Pancreas (tissue), 10 donors: ENCODE data around the gene BICRA. TPM values are rescaled to one million over a fixed set of nuclear protein-coding genes. Genes with fewer than 3 reads are reported as not detected.

Source experiments
- ATAC-seq, 4 donors: fragments of 200-7000 bp; cut with Tn5 transposase; one replicate each; pipeline versions ENCODE4 v1.8.0 to v1.9.1; 2020; ENCODE audit warnings: mild to moderate bottlenecking in 4 of 4, moderate library complexity in 4 of 4
- DNase-seq, 6 donors: peaks; one replicate each; pipeline ENCODE4 v3.0.0-alpha.2; 2020
- FAIRE-seq: peaks from 2 replicates; lab custom pipeline; 2012; peaks lifted over from hg19 to GRCh38; lab: Jason Lieb, UNC
- H3K27ac ChIP-seq, 4 donors: fragments of 200-600 bp; sonication (generic); 1 replicate in 3 of 4; 2 replicates in 1 of 4; pipeline versions ENCODE4 v1.5.0 to v1.8.0; 2020
- H3K27me3 ChIP-seq, 4 donors: fragments of 200-600 bp; one replicate each; pipeline ENCODE4 v1.8.0; 2021
- H3K36me3 ChIP-seq, 3 donors: fragments of 200-600 bp; sonication (generic) in 1 of 3; one replicate each; pipeline versions ENCODE4 v1.5.0 to v1.8.0; 2020 to 2021
- H3K4me1 ChIP-seq, 3 donors: fragments of 200-600 bp; one replicate each; pipeline ENCODE4 v1.8.0; 2021
- H3K4me3 ChIP-seq, 4 donors: fragments of 200-600 bp; sonication (generic) in 2 of 4; one replicate each; pipeline versions ENCODE4 v1.5.0 to v1.8.0; 2020 to 2021
- H3K9me3 ChIP-seq, 4 donors: fragments of 200-600 bp; one replicate each; pipeline ENCODE4 v1.8.0; 2021
- CTCF ChIP-seq, 4 donors: fragments of 200-600 bp; sonication (generic) in 3 of 4; IDR thresholded peaks; one replicate each; pipeline versions ENCODE4 v1.5.0 to v1.8.0; 2021; ENCODE audit warnings: antibody characterized with exemption in 4 of 4
- WGBS, 2 donors: extraction: QIAGEN DNeasy Blood & Tissue Kit; methylation state at CpG; one replicate each; pipeline ENCODE4 v1.1.7; 2013; 5-methylcytosine and 5-hydroxymethylcytosine counted together
- intact Hi-C, 3 donors: fragments of 100-400 bp; cut with DNase I; formaldehyde crosslinking; loops; one replicate each; pipeline versions ENCODE4 v1.11.1 to v1.14.2; 2022
- polyA plus RNA-seq, 2 donors: library from polyadenylated mRNA; stranded (reverse); fragments of 200-250 nt; gene quantifications; one replicate each; pipeline ENCODE4 v1.2.3, GENCODE V29; 2013
- total RNA-seq, 6 donors: library from RNA; stranded (reverse); fragmentation: NEBNext Ultra II Directional in 4 of 6; extraction: Animal tissue kit (Norgen Biotek cat#: 25700) in 4 of 6; gene quantifications; one replicate each; pipeline versions ENCODE4 v1.2.1 to v1.2.4, GENCODE V29; 2021 to 2023
- donor health status: healthy with polysubstance abuse.
- donor health status: DM: no; HTN: no; CAD: no; lungs with moderate emphysema.
- donor health status: DM: no; HTN: no; CAD: no.
- donor health status: control.
- donor health status: control.
- donor health status: Bipolar disorder and iron deficiency.
- donor health status: DM: yes; HTN: yes; CAD: no.
- donor health status: DM: no; HTN: no; CAD: no.
- donor health status: DM: no; HTN: no; CAD: no.
- donor health status: DM: yes; HTN: yes; CAD: no.

The BICRA gene
- total and polyA plus RNA-seq, 8 donors: 2.7 to 10.4 (median 5.9) TPM

- Histone ChIP-seq H3K36me3 (no peaks in the 10 kb centered on the region), H3K4me1 (no peaks in the 10 kb centered on the region), H3K27me3 (no peaks in the 10 kb centered on the region), H3K27ac (no peak overlapping the region), H3K4me3 (no peak overlapping the region), H3K9me3 (no peaks in the 10 kb centered on the region)
- DNase-seq: no peak
- intact Hi-C loops: no loop called here
- 81 to 88% methylated on average over 7 of the region's 7 CpGs for whole genome bisulfite sequencing, 2 donors
- no peak for TF ChIP-seq CTCF (IDR thresholded peaks at IDR 0.05)
- FAIRE-seq: no peak
- ATAC-seq: no peak
Observed at GRCh38 chr19:47687906-47688305, 79.0 kb downstream of the BICRA start.

GRCh38 chr19:47691090-47691489 is 82.2 kb downstream of the BICRA start:
- 94 to 96% methylated on average over 5 of the region's 5 CpGs for WGBS, 2 donors

GRCh38 chr19:47691782-47692181 is 82.8 kb downstream of the BICRA start:
- 54 to 97% methylated on average over 7 of the region's 7 CpGs for WGBS, 2 donors
- H3K36me3 ChIP-seq: no peaks in the 10 kb centered on the region
- H3K27me3 ChIP-seq: no peaks in the 10 kb centered on the region
- H3K27ac ChIP-seq: no peak overlapping the region
- no peak overlapping the region for H3K4me3 ChIP-seq
- ATAC-seq (no peak), DNase-seq (no peak), FAIRE-seq (no peak)
- no peak for TF ChIP-seq CTCF (IDR thresholded peaks at IDR 0.05)
- H3K9me3 ChIP-seq: no peaks in the 10 kb centered on the region
- no peaks in the 10 kb centered on the region for H3K4me1 ChIP-seq
- intact Hi-C loops: loop anchor here in 2 of 3 donors (10.0 kb wide), 2 partner anchors 247 to 397 kb away; no protein-coding TSS in a partner anchor

More at GRCh38 chr19:47691090-47691489, 82.2 kb downstream of the BICRA start:
- ATAC-seq (no peak), DNase-seq (no peak), FAIRE-seq (no peak)
- Histone ChIP-seq H3K36me3 (no peaks in the 10 kb centered on the region), H3K4me1 (no peaks in the 10 kb centered on the region), H3K27ac (no peak overlapping the region), H3K9me3 (no peaks in the 10 kb centered on the region), H3K4me3 (no peak overlapping the region), H3K27me3 (no peaks in the 10 kb centered on the region)
- no peak for TF ChIP-seq CTCF (IDR thresholded peaks at IDR 0.05)
- intact Hi-C loops: loop anchor here in 2 of 3 donors (10.0 kb wide), 2 partner anchors 246 to 396 kb away; no protein-coding TSS in a partner anchor

GRCh38 chr19:47693489-47693888 is 84.6 kb downstream of the BICRA start:
- Histone ChIP-seq H3K9me3 (no peaks in the 10 kb centered on the region), H3K27me3 (no peaks in the 10 kb centered on the region), H3K36me3 (no peaks in the 10 kb centered on the region), H3K4me3 (no peak overlapping the region), H3K4me1 (no peaks in the 10 kb centered on the region), H3K27ac (no peak overlapping the region)
- no peak for ATAC-seq
- 93 to 94% methylated on average over 16 to 17 of the region's 17 CpGs for WGBS, 2 donors
- no peak for DNase-seq
- no peak for FAIRE-seq
- TF ChIP-seq CTCF (IDR thresholded peaks at IDR 0.05): no peak
- intact Hi-C loops: loop anchor here in 2 of 3 donors (10.0 kb wide), 2 partner anchors 249 to 399 kb away; no protein-coding TSS in a partner anchor

GRCh38 chr19:47693903-47694302 is 85.0 kb downstream of the BICRA start:
- 85 to 89% methylated on average over 5 to 14 of the region's 14 CpGs for WGBS, 2 donors
- DNase-seq (no peak), FAIRE-seq (no peak), ATAC-seq (no peak)
- H3K27ac ChIP-seq: no peak overlapping the region
- H3K4me1 ChIP-seq: no peaks in the 10 kb centered on the region
- no peak for TF ChIP-seq CTCF (IDR thresholded peaks at IDR 0.05)
- intact Hi-C loops: loop anchor here in 2 of 3 donors (10.0 kb wide), 2 partner anchors 249 to 399 kb away; no protein-coding TSS in a partner anchor
- no peak overlapping the region for H3K4me3 ChIP-seq
- no peaks in the 10 kb centered on the region for H3K27me3 ChIP-seq
- H3K9me3 ChIP-seq: no peaks in the 10 kb centered on the region
- H3K36me3 ChIP-seq: no peaks in the 10 kb centered on the region
